KOPT-K1 (cell line): ENCODE measurements around the gene PPP2CA.
"Not testable (repeated sequence)": the region's sequence is repeated elsewhere in the genome, so short reads cannot be mapped to it uniquely, and the experiment has no call there.

Experiments
- H3K27ac ChIP-seq: fragments of 200-600 bp; sonication (generic); 2 replicates; pipeline ENCODE4 v1.5.1; 2016; ENCODE audit warnings: antibody characterized with exemption, mild to moderate bottlenecking, low read depth, low read length; ENCODE audit not compliant: poor library complexity, severe bottlenecking
- H3K36me3 ChIP-seq: fragments of 200-600 bp; sonication (generic); 2 replicates; pipeline ENCODE4 v1.5.1; 2017; ENCODE audit warnings: antibody characterized with exemption, mild to moderate bottlenecking, low read length, moderate library complexity; ENCODE audit not compliant: insufficient read depth
- H3K9me3 ChIP-seq: fragments of 200-600 bp; sonication (generic); 2 replicates; pipeline ENCODE4 v1.5.1; 2017; ENCODE audit warnings: antibody characterized with exemption, low read length, mild to moderate bottlenecking; ENCODE audit not compliant: insufficient read depth, poor library complexity, severe bottlenecking

PPP2CA gene

GRCh38 chr5:134225780-134226440 lies at the start of gene PPP2CA:
Gene PPP2CA, minus strand, starts transcription at chr5:134226073. Its CDS starts 212 bp downstream, at chr5:134225861.
- H3K36me3 ChIP-seq = peaks cover 38% of the 10 kb centered on the region
- H3K27ac ChIP-seq = peak within 1 kb of the TSS; percentile 97
- no peaks in the 10 kb centered on the region for H3K9me3 ChIP-seq

GRCh38 chr5:134273642-134274395 lies 47.9 kb upstream of the PPP2CA start:
- peaks cover 7% of the 10 kb centered on the region for H3K9me3 ChIP-seq
- H3K36me3 ChIP-seq = no peaks in the 10 kb centered on the region
- H3K27ac ChIP-seq = no peak overlapping the region

- Histone ChIP-seq H3K27ac (no peak overlapping the region), H3K36me3 (no peaks in the 10 kb centered on the region), H3K9me3 (peaks cover 7% of the 10 kb centered on the region)
Observed at GRCh38 chr5:134271059-134271458, 45.2 kb upstream of the PPP2CA start.

- Histone ChIP-seq H3K9me3 (peaks cover 22% of the 10 kb centered on the region), H3K27ac (no peak overlapping the region), H3K36me3 (no peaks in the 10 kb centered on the region)
Observed at GRCh38 chr5:134268919-134269318, 43.0 kb upstream of the PPP2CA start.

- Histone ChIP-seq H3K36me3 (no peaks in the 10 kb centered on the region), H3K27ac (no peak overlapping the region), H3K9me3 (peaks cover 28% of the 10 kb centered on the region)
Observed at GRCh38 chr5:134268019-134268601, 42.2 kb upstream of the PPP2CA start.

GRCh38 chr5:134267366-134268018 lies 41.6 kb upstream of the PPP2CA start:
- Histone ChIP-seq H3K36me3 (no peaks in the 10 kb centered on the region), H3K27ac (no peak overlapping the region), H3K9me3 (peaks cover 35% of the 10 kb centered on the region)

- Histone ChIP-seq H3K36me3 (no peaks in the 10 kb centered on the region), H3K9me3 (peaks cover 40% of the 10 kb centered on the region), H3K27ac (no peak overlapping the region)
Observed at GRCh38 chr5:134263801-134264200, 37.9 kb upstream of the PPP2CA start.

GRCh38 chr5:134262629-134263028 lies 36.8 kb upstream of the PPP2CA start:
- not testable (repeated sequence) for H3K36me3 ChIP-seq, H3K27ac ChIP-seq
- peaks cover 40% of the 10 kb centered on the region for H3K9me3 ChIP-seq

GRCh38 chr5:134258896-134259295 lies 33.0 kb upstream of the PPP2CA start:
- peaks cover 25% of the 10 kb centered on the region for H3K9me3 ChIP-seq
- no peaks in the 10 kb centered on the region for H3K36me3 ChIP-seq
- H3K27ac ChIP-seq = no peak overlapping the region

- Histone ChIP-seq H3K9me3 (peaks cover 9% of the 10 kb centered on the region), H3K36me3 (no peaks in the 10 kb centered on the region), H3K27ac (no peak overlapping the region)
Observed at GRCh38 chr5:134257176-134257575, 31.3 kb upstream of the PPP2CA start.

GRCh38 chr5:134255418-134256150 lies 29.7 kb upstream of the PPP2CA start:
- H3K36me3 ChIP-seq = no peaks in the 10 kb centered on the region
- no peaks in the 10 kb centered on the region for H3K9me3 ChIP-seq
- H3K27ac ChIP-seq = no peak overlapping the region

GRCh38 chr5:134253368-134254153 lies 27.7 kb upstream of the PPP2CA start:
- H3K36me3 ChIP-seq, H3K27ac ChIP-seq, H3K9me3 ChIP-seq: not testable (repeated sequence)

GRCh38 chr5:134252671-134253070 lies 26.8 kb upstream of the PPP2CA start:
- no peaks in the 10 kb centered on the region for H3K9me3 ChIP-seq
- H3K27ac ChIP-seq = no peak overlapping the region
- no peaks in the 10 kb centered on the region for H3K36me3 ChIP-seq

- no peaks in the 10 kb centered on the region for H3K36me3 ChIP-seq
- H3K27ac ChIP-seq = no peak overlapping the region
- H3K9me3 ChIP-seq = no peaks in the 10 kb centered on the region
Observed at GRCh38 chr5:134250949-134251348, 25.1 kb upstream of the PPP2CA start.
